GM21423 (cell line): ENCODE measurements around the gene L1CAM.

Experiments used
- ATAC-seq: cut with Tn5 transposase; IDR thresholded peaks from one replicate; pipeline ENCODE4 v1.9.1; 2021; ENCODE audit warnings: mild to moderate bottlenecking, moderate library complexity; ENCODE audit not compliant: unreplicated experiment

The L1CAM gene

DNA sequence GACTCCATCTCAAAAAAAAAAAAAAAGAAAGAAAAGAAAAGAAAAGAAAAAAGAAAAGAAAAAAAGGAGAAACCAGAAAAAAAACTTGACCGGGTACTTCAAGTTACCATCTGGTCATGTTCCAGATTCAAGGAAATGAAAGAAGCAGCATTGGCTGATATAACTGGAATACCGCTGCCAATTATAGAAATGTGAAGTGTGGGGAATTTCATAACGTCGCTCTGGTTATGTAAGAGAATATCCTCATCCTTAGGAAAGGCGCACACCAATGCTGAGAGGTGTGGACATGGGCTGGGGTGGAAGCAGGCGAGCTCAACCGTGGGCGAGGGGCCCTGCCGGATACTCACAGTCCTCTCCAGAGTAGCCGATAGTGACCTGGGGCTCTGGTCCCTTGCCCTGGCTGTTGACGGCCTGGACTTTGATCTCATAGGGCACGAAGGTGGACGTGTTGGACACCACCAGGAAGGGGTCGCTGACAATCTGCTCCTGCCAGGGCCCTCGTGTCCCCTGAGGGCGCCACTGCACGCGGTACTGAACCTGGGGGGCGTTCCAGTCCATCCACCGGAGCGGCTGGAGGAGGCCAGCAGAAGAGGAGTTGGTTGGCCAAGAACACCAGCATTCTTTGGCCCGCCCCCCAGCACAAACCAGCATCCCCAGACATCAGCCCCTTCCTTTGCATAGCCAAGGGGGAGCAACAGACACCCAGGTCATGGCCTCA is 19.5 kb downstream of the L1CAM start:
- ATAC-seq = no peak

DNA sequence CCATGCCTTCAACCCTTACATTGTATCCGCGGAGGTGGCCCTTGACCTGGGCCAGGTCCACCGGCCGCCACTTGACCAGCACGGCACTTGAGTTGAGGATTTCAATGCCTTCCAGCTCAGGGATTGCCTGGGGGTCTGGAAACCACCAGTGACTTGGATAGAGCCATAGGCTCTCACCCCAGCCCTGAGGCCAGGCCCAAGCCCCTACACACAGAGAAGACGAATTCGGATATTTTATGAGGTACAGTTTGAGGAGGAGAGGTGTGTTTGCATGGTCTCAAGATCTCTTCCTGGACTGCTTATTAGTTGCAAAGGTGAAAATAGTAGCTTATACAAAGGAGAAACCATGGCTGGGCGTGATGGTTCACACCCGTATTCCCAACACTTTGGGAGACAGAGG is 20.3 kb downstream of the L1CAM start:
- ATAC-seq = no peak

DNA sequence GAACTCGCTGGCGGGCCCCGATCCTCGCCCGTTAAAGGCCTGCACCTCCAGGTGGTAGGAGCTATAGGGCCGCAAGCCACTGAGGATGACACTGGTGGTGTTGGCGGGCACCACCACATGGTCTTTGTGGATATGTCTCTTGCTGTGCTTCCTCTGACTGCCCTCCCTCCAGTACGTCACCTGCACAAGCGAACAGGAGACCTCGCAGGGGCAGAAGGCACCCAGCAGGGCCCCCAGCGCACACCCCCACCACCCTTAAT is 20.7 kb downstream of the L1CAM start:
- no peak for ATAC-seq

DNA sequence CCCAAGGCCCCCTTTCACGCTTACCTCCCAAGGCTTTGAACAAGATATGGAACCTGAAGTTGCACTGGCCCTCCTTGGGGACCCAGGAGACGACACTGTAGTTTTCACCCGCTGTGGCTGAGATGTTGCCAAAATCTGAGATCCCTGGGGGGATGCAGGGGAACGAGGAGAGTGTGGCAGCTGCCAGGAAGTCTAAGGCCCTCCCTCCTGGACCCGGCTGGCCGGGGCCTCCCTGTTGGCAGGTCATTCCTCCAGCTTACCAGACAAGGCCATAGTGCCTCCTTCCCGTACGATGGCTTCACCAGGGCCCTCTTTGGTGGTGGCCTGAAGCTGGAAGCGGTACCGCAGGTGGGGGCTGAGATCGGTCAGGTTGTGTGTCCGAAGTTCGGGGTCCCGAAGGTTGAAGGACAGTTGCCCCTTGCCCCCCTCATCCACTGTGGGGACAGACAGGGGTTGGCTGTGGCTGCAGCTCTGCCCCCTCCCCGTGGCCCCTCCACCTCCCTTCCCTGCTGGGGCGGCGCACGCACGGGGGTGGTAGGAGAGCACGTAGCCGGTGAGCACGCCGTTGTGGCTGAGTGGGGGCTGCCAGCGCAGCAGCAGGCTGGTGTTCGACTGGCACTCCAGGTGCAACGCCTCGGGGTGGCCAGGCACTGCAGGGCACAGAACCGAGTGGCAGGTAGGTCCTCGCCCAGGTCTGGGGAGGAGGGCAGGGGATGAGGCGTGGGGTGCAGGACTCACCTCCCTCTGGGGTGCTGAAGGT is 21.2 kb downstream of the L1CAM start:
- ATAC-seq = no peak

DNA sequence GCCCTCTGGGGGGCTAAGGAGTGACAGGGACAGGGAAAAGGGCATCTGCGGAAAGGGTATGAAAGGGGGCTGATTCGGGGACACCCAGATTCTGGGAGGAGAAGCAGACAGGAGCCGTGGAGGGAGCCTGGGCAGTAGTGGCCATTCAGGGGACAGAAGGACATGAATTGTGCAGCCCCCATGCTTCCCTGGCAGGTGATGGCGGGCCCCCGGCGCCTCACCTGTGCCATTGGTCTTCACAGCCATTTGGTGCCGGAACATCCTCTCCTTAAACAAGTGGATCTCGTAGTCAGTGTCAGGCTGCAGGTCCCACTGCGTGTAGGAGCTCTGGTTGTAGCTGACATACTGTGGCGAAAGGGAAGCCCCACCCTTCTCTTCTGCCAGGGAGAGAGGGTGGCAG is 21.9 kb downstream of the L1CAM start:
- no peak for ATAC-seq

DNA sequence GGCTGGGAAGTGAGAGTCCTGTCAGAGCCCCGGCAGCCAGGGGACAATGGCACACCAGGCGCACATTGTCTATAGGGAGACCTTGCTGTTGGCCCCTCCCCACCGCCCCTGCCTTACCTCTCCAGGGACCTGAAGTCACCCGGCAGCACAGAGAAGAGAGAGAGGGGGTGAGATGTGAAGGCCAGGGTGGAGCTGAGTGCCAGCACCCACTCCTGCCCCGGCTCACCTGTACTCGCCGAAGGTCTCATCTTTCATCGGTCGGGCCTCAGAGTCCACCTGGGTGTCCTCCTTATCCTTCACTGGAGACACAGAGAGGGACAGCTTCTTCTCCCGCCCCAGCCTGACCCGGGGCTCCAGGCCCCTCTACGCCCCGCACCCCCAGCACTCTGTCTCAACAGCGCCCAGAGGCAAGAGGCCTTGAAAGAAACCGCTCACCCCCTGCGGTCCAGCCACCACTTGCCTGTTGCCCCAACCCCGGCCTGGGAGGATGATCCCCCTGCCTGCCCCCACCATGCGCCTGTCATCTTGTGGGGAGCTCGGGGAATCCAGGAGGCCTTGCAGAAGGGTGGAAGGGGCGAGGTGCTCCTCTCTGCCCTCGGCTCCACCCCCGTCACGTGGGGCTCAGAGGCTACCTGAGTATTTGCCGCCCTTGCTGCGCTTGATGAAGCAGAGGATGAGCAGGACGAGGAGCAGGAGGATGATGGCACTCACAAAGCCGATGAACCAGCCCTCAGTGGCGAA is 22.6 kb downstream of the L1CAM start:
- no peak for ATAC-seq

DNA sequence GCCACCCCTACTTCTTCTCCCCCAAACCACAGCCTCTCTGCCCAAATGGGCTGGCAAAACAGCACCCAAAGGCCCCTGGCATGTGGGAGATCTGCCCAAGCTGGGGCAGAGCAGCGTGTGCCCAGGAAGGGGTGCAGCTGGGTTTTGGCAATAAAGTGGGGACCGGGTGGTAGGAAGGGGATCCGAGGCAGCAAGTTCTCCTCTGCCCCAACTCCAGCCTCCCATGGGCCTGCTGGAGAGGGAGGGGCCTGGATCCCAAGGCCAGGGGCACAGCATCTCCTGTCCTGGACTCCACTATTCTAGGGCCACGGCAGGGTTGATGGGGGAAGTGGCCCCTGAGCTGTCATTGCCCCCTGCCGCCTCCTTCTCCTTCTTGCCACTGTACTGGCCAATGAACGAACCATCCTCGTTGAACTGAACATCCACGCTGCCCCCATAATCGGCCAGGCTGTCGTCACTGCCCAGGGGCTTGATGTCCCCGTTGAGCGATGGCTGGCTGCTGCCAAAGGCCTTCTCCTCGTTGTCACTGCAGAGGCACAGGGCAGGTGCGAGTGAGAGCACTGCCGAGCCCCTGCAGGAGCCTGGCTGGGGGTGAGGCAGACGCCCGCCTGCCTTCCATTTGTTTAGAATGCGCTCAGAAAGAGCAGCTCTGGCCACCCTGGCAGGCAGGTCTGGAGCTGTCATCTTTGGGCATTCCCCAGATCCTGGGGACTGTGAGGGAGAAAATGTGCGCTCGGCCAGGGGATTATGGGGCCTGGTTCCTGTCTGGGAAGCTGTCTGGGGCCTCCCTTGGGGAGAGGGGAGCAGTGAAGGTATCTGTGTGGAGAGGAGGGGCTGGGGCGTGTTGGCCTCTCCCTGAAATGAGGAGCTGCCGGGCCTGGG is 23.4 kb downstream of the L1CAM start:
- ATAC-seq = no peak

DNA sequence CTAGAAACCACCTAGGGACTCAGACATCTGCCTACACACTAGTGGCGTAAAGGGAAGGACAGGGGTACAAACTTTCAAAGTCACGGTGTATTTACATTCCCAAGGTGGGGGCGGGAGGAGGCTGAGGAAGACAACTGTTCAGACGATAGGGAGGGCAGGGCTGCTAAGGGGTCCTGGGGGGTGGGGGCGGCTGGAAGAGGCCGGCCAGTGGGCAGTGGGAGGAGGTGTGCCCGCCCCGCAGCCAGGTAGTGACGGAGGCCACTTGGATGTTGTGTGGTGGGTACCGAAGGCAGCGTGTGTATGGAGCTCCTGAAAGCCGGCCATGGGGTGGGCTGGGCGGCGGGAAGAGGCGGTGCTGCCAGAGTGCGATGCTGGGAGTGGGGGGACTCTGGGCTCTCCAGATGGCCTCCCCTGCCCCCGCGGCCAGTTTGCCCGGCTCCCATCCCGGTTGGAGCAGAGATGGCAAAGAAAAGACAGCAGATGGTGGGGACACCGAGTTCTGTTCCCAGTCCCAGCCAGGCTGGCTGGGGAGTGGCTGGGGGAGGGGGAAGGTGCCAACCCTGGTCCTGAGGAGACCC is 24.2 kb downstream of the L1CAM start:
- ATAC-seq = no peak

DNA sequence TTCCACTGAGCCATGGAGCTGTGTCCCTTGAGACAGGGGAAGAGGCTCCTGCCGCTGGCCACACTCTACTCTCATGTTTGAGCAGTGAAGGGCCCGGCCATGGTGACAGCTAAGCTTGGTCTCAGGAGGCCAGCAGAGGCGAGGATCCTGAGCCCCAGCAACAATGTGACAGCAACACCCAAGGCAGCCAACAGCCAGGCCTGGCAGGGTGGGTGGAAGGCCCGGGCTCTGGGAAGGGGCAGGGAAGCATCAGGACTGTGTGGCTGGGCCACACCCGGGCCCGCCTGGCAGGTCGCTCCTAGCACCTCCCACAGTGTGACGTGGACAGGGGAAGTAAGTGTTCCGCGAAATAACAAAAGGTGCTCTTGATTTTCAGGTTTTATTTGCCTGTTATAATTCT is 24.8 kb downstream of the L1CAM start:
- no peak for ATAC-seq

DNA sequence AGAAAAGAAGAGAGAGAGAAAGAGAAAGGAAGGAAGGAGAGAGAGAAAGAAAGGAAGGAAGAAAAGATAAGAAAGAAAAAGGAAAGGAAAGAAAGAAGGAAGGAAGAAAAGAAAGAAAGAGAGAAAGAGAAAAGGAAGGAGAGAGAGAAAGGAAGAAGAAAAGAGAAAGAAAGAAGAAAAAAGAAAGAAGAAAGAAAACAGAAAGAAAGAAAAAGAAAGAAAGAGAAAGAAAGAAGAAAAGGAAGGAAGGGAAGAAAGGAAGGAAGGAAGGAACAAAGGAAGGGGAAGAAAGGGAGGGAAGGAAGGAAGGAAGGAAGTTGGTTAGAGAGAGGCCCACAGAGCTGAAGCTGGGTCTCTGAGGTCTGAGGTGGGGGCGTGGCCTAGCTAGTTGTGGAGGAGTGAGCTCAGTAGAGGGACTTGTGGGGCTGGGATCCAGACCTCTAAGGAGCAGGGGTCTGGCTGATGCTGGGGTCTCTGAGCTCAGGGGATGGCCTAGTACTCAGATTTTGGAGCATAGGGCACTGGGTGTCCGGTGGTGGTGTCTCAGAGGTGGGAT is 28.5 kb downstream of the L1CAM start:
- no peak for ATAC-seq

DNA sequence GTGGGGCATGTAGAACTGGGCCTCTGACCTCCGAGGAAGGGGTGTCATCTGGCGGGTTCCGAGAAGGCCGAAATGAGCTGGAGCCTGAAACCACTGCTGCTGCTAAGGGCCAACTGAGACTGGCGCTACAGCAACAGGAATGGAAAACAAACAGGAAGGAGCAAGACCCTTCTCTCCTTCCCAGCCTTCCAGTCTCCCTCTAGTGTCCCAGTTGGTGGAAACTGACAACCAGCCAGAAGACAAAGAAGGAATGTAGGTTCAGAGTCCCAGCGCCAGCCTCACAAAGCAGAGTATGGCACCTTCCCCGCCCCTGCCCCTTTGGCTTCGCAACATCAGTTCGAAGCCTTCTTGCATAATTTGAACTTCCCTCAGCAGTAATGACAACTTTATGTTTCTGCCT is 31.3 kb downstream of the L1CAM start:
- no peak for ATAC-seq

DNA sequence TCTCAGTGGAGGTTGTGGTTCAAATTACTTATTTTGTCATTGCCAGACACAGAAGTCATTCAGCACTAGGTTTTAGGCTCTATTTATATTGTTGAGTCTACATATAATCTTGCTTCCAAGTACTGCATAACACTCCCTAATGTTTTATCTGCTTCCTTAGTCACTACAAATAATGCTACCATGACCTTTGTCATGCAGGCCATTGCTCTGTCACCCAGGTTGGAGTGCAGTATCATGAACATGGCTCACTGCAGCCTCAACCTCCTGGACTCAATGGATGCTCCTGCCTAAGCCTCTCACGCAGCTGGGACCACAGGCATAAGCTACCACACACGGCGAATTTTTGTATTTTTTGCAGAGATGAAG is 32.1 kb downstream of the L1CAM start:
- ATAC-seq = no peak

DNA sequence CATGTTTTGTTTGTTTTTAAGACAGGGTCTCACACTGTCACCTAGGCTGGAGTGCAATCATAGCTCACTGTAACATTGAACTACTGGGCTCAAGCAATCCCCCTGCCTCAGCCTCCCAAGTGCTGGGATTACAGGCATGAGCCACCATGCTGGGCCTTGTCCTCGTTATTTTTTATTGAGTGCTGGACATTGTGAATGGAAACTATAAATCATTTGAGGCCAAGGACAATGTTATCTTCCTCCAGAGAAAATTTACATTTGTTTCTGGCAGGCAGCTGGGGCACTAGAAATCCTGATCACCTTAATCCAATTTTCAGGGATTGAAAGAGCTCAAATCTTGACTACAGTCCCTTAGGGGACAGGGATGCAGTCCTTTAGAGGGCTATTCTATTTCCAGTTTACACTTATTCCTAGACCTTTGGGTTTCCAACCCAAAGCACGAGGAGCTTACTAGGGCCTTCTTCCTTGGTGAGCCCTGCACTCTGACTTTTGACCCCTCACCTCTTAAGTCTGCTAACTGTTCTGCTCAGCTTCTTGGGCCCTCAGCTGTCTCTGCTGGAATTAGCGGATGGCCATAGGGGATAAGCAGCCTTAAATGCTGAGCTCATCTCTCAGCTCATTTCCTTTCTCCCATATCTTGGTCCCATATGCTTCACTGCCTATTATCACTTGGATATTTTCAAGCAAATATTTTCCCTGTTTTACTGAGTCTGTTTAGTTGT is 32.6 kb downstream of the L1CAM start:
- no peak for ATAC-seq

DNA sequence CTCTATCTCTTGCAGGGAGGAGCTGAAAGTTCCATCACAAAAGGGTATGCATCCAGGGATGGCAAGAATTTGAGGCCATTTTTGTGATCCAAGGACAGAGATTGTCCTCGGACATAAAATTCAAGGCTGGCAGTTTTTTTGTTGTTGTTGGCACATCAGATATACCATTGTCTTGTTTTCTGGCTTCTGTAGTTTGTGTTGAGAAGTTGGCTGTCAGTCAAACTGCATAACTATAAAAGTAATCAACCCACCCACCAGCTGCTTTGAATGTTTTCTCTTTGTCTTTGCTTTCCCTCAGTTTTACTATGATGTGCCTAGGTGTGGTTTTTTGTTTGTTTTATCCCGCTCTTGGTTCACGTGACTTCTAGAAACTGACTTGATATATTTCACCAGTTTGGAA is 34.0 kb downstream of the L1CAM start:
- no peak for ATAC-seq

DNA sequence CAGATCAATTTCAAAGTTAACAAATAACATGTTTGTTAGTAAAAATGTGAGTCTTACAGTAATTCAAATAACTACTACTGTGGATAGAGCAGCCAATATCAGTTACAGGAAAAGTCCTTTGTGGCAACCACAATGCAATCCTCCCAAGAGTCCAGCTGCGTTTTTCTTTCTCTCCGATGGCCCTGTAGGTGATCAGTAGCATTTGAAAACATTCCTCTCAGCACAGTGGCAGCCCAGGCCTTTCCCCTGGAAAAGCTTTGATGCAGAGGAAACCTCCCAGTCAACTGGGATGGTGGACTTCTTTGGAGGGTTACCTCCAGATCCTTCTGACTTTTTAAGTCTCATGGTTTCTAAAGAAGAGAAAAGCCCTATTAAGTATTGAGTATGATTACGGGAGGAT is 37.6 kb downstream of the L1CAM start:
- ATAC-seq = no peak

DNA sequence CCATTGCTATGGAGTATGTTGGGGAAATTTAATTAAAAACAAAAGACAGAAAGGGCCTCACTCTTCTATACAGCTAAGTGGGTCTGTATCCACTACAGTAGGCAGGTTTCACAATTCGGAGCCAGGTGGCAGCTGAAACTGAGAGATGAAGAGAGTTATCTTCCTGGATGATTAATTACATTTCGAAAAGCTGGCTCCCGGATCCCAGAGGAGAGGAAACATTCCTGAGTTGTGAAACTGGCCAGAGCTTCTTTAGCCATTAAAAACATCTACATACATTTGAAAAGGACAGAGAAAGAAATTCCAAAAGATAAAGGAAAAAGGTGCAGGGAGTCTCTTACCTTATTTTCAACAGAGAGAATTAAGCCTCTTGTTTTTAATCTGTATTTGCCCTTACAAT is 40.1 kb downstream of the L1CAM start:
- no peak for ATAC-seq

DNA sequence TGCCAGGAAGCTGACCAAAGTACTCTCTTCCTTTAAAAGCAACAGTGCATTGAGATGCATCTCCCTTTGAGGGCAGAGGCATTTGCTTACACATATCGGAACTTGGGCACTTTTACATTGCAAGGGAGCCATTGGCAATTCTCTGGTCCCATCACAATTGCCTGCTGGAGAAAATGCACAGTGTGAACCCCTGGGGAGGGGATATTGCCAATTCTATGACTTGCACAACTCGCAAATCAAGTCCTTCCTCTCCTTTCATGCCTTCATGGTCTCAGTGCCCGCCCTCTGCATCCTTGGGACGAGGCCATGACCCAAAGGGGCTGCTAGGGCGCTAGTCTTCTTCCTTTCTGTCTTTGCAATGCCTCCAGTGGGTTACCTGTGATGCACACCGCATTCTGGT is 40.8 kb downstream of the L1CAM start:
- no peak for ATAC-seq

DNA sequence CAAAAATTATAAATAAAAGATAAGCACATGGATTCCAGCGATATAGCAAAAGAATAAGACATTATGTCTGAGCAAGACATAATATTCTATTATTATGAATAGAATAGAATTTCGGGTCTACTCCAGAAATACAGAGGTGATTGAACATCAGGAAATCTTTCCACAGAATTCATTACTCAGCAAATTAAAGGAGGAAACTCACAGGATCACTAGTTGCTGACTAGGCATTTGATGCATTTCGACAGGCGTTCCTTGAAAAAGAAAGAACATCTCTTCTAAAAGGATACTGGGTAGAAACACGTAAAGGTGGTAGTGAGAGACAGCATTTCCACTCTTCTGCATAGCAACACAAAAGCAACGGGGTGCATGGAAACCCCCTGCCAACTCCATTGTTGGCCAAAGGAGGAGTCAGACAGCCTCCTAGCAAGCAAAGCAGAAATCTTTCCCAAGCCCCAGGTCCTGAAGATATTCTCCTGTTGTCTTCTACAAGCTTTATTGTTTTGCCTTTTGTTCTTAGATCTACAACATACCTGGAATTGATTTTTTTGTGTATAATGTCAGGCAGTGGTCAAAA is 41.4 kb downstream of the L1CAM start:
- ATAC-seq = no peak

DNA sequence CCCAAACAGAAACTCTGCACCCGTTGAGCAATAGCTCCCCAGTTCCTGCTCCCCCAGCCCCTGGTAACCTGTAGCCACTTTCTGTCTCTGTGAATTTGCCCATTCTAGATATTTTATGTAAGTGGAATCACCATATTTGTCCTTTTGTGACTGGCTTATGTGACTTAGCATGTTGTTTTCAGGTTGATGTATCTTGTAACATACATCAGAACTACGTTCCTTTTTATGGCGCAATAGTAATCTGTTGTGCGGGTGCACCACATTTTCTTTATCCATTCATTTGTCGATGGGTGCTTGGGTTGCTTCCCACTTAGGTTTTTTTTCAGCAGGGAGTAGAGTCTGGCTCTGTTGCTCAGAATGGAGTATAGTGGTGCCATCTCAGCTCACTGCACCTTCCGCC is 49.1 kb downstream of the L1CAM start:
- no peak for ATAC-seq

DNA sequence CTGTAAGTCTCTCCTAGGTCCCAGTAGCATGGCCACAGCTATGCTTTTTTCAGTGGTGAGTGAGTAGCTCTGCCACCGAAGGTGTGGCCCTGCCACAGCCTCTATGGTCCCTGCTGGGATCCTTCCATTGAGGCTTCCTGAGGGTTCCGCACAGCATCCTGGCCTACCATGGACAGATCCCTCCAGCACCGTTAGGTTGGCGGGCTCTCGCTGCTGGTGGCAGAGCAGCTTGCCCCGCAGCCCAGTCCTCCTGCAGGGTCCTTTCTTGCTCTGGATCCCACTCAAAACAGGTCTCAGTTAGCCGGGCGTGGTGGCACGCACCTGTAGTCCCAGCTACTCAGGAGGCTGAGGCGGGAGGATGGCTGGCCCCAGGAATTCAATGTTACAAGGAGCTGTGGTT is 53.2 kb downstream of the L1CAM start:
- no peak for ATAC-seq
